MM.1S (cell line): ENCODE measurements around the gene RAB8A.

Experiments used
- CTCF ChIP-seq: fragments of 300-600 bp; sonication (generic); IDR thresholded peaks from 2 replicates; pipeline ENCODE4 v1.5.1; 2016; ENCODE audit warnings: antibody characterized with exemption, low read length, mixed read lengths
- EZH2phosphoT487 ChIP-seq: fragments of 300-600 bp; sonication (generic); IDR thresholded peaks from 2 replicates; pipeline ENCODE4 v1.6.1; 2018; ENCODE audit warnings: antibody characterized with exemption, low read length

GRCh38 chr19:16136185-16136999 is 24.7 kb downstream of the RAB8A start:
- no peak for TF ChIP-seq CTCF
- TF ChIP-seq EZH2phosphoT487, result no peak
